Adrenal gland (tissue), 5 donors: ENCODE results near the gene MRC1.

Source experiments
- POLR2A ChIP-seq, 2 donors: fragments of 450-650 bp; IDR thresholded peaks; one replicate each; pipeline ENCODE4 v1.6.1; 2017; ENCODE audit warnings: antibody characterized with exemption in 2 of 2, mild to moderate bottlenecking in 2 of 2, moderate library complexity in 1 of 2
- TF ChIP-seq, protein P1 (sequence below), 6 experiments: fragments of 450-650 bp in 4 of 6; fragments of 200-600 bp in 2 of 6; sonication (generic) in 1 of 6; IDR thresholded peaks; 1 replicate in 5 of 6; 2 replicates in 1 of 6; pipeline versions ENCODE4 v1.5.1 to v1.8.0; 2016 to 2021; ENCODE audit warnings: antibody characterized with exemption in 6 of 6, mild to moderate bottlenecking in 2 of 6, moderate library complexity in 1 of 6
- donor health status: DM: no; HTN: no; CAD: no.

DNA sequence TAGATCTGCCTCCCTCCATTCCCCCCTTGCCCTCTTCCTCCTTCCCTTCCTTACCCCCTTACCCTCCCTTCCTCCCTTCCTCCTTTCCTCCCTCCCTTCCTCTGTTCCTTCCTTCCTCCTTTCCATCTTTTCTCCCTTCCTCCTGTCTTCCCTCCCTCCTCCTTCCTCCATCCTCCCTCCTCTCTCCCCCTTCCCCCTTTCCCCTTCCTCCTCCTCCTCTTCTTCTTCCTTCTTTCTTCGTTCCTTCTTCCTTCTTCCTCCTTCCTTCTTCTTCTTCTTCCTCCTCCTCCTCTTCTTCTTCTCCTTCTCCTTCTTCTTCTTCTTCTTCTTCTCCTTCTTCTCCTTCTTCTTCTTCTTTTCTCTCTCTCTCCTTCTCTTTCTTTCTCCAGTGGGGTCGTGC lies 57.9 kb downstream of the MRC1 start:
- TF ChIP-seq, protein P1, sequence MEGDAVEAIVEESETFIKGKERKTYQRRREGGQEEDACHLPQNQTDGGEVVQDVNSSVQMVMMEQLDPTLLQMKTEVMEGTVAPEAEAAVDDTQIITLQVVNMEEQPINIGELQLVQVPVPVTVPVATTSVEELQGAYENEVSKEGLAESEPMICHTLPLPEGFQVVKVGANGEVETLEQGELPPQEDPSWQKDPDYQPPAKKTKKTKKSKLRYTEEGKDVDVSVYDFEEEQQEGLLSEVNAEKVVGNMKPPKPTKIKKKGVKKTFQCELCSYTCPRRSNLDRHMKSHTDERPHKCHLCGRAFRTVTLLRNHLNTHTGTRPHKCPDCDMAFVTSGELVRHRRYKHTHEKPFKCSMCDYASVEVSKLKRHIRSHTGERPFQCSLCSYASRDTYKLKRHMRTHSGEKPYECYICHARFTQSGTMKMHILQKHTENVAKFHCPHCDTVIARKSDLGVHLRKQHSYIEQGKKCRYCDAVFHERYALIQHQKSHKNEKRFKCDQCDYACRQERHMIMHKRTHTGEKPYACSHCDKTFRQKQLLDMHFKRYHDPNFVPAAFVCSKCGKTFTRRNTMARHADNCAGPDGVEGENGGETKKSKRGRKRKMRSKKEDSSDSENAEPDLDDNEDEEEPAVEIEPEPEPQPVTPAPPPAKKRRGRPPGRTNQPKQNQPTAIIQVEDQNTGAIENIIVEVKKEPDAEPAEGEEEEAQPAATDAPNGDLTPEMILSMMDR (IDR thresholded peaks at IDR 0.05), result no peak
- no peak for TF ChIP-seq POLR2A (IDR thresholded peaks at IDR 0.05)
